NOMO-1 treated with dmso at 0.1 percent for 144 hours (cell line): ENCODE results near the gene SH3RF1.
"Not testable (repeated sequence)": the region's sequence is repeated elsewhere in the genome, so short reads cannot be mapped to it uniquely, and the experiment has no call there.

Source experiments
- DNase-seq: peaks from one replicate; lab custom pipeline; 2025; ENCODE audit not compliant: unreplicated experiment; lab: John Stamatoyannopoulos, UW

Gene SH3RF1

GRCh38 chr4:169229571-169230028, 41.2 kb downstream of the SH3RF1 start:
- DNase-seq = no peak

- DNase-seq = no peak
Observed at GRCh38 chr4:169228076-169228475, 42.7 kb downstream of the SH3RF1 start.

- no peak for DNase-seq
Observed at GRCh38 chr4:169226565-169226964, 44.2 kb downstream of the SH3RF1 start.

- no peak for DNase-seq
Observed at GRCh38 chr4:169225812-169226211, 44.9 kb downstream of the SH3RF1 start.

- no peak for DNase-seq
Observed at GRCh38 chr4:169225058-169225751, 45.6 kb downstream of the SH3RF1 start.

- no peak for DNase-seq
Observed at GRCh38 chr4:169222761-169223160, 48.0 kb downstream of the SH3RF1 start.

- no peak for DNase-seq
Observed at GRCh38 chr4:169221662-169222061, 49.1 kb downstream of the SH3RF1 start.

- DNase-seq = no peak
Observed at GRCh38 chr4:169220854-169221411, 49.8 kb downstream of the SH3RF1 start.

- DNase-seq = no peak
Observed at GRCh38 chr4:169220447-169220846, 50.3 kb downstream of the SH3RF1 start.

- DNase-seq = no peak
Observed at GRCh38 chr4:169219440-169219839, 51.3 kb downstream of the SH3RF1 start.

GRCh38 chr4:169215656-169216055, 55.1 kb downstream of the SH3RF1 start:
- DNase-seq = no peak

GRCh38 chr4:169212981-169213380, 57.8 kb downstream of the SH3RF1 start:
- no peak for DNase-seq

- peak; percentile 74 for DNase-seq
Observed at GRCh38 chr4:169210504-169211118, 60.1 kb downstream of the SH3RF1 start.

- DNase-seq = no peak
Observed at GRCh38 chr4:169209388-169209883, 61.3 kb downstream of the SH3RF1 start.

GRCh38 chr4:169208516-169208915, 62.2 kb downstream of the SH3RF1 start:
- no peak for DNase-seq

GRCh38 chr4:169208090-169208455, 62.7 kb downstream of the SH3RF1 start:
- DNase-seq = no peak

- DNase-seq = no peak
Observed at GRCh38 chr4:169207436-169208089, 63.2 kb downstream of the SH3RF1 start.

GRCh38 chr4:169205744-169206080, 65.0 kb downstream of the SH3RF1 start:
- DNase-seq = no peak

GRCh38 chr4:169205075-169205743, 65.5 kb downstream of the SH3RF1 start:
- DNase-seq = no peak

GRCh38 chr4:169203891-169204290, 66.9 kb downstream of the SH3RF1 start:
- DNase-seq = no peak

GRCh38 chr4:169203278-169203677, 67.5 kb downstream of the SH3RF1 start:
- DNase-seq = not testable (repeated sequence)
